UCSD-AML1 (cell line): ENCODE results near the gene PCCB.
"Not testable (repeated sequence)": the region's sequence is repeated elsewhere in the genome, so short reads cannot be mapped to it uniquely, and the experiment has no call there.

ENCODE experiments used
- DNase-seq: peaks from one replicate; lab custom pipeline; 2025; ENCODE audit not compliant: unreplicated experiment; lab: John Stamatoyannopoulos, UW

Gene PCCB

DNA sequence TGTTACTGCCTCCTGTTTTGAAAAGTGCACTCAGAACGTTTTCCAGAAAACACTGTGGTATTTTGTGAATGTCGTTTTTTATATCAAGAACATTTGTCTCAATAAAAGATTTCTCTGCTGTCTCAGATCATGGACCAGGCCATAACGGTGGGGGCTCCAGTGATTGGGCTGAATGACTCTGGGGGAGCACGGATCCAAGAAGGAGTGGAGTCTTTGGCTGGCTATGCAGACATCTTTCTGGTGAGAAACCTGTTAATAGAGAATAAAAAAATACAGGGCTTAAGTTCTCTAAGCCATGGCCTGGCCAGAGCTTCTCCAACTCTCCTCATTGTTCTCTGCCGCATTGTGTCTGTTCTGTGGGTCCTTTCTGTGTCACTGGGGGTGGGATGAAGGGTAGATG is 11.7 kb downstream of the PCCB start:
- DNase-seq = no peak

DNA sequence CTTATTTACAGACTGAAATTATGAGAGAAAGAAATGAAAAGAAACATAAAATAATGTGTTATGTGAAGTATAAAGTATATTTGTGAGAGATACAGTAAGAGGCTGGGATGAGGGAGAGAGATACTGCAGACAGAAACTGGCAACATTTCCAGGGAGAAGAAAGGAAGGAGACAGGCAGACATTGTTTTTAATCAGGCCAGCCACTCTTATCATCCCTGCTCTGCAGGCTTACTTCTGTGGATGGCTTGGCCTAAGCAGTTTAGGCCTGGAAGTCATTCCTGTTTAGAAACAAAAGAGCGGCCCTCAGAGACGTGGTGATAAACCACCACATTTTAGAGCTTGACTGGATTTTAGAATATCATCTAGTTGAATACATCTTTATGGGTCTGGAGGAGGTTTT is 12.4 kb downstream of the PCCB start:
- no peak for DNase-seq

DNA sequence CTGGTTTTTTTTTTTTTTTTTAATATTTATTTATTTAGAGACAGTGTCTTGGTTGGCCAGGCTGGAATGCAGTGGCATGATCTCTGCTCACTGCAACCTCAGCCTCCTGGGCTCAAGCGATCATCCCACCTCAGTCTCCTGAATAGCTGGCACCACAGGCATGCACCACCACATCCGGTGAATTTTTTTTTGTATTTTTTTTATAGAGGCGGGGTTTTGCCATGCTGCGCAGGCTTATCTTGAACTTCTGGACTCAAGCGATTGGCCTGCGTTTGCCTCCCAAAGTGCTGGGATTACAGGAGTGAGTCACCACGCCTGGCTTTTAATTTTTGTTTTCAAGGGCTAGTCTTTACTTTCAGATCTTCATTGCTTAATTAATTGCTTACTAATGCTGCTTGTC is 13.1 kb downstream of the PCCB start:
- no peak for DNase-seq

DNA sequence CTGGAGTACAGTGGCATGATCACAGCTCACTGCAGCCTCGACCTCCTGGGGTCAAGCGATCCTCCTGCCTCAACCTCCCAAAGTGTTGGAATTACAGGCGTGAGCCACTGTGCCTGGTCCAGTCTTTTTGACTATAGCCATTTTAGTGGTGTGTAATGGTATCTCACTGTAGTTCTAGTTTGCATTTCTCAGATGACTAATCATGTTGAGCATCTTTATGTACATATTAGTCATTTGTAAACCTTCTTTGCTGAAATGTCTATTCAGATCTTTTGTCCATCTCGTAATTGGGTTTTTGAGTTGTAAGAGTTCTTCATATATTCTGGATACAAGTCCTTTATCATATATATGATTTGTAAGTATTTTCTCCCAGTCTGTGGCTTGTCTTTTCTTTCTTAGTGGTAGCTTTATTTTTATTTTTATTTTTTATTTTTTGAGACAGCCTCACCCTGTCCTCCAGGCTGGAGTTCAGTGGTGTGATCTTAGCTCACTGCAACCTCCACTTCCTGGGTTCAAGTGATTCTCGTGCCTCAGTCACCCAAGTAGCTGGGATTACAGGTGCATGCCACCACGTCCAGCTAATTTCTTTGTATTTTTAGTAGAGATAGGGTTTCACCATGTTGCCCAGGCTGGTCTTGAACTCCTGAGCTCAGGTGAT is 16.5 kb downstream of the PCCB start:
- not testable (repeated sequence) for DNase-seq

DNA sequence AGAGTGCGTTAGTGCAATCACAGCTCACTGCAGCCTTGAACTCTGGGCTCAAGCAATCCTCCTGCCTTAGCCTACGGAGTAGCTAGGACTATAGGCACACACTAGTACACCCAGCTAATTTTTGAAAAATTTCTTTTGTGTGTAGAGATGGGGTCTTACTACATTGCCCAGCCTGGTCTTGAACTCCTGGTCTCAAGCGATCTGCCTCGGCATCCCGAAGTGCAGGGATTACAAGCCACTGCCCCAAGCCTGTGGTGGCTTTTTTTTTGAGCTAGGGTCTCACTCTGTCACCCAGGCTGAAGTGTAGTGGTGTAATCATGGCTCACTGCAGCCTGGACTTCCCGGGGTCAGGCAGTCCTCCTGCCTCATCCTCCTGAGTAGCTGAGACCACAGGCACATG is 17.1 kb downstream of the PCCB start:
- no peak for DNase-seq

DNA sequence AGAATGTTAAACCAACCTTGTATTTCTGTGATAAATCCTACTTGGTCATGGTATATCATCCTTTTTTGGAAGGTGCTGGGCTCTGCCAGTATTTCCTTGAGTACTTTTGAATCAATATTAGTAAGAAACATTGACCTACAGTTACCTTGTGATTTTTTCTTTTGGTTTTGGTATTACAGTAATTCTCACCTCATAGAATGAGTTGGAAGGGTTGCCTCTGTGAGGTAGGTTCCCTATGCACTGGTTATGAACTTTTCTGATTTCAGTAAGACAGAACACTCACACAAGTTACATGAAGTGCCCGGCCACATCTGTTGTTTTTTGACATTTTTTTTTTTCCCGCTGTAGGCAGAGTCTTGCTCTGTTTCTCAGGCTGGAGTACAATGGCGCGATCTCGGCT is 20.0 kb downstream of the PCCB start:
- no peak for DNase-seq

DNA sequence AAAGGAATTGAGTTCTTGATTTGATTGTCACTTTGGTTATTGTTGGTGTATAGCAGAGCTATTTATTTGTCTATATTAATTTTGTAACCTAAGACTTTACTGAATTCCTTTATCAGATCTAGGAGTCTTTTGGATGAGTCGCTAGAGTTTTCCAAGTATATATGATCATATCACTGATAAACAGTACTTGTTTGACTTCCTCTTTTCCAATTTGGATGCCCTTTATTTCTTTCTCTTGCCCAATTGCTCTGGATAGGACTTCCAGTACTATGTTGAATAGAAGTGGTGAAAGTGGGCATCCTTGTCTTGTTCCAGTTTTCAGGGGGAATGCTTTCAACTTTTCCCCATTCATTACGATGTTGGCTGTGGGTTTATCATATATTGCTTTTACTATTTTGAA is 21.5 kb downstream of the PCCB start:
- DNase-seq = not testable (repeated sequence)

DNA sequence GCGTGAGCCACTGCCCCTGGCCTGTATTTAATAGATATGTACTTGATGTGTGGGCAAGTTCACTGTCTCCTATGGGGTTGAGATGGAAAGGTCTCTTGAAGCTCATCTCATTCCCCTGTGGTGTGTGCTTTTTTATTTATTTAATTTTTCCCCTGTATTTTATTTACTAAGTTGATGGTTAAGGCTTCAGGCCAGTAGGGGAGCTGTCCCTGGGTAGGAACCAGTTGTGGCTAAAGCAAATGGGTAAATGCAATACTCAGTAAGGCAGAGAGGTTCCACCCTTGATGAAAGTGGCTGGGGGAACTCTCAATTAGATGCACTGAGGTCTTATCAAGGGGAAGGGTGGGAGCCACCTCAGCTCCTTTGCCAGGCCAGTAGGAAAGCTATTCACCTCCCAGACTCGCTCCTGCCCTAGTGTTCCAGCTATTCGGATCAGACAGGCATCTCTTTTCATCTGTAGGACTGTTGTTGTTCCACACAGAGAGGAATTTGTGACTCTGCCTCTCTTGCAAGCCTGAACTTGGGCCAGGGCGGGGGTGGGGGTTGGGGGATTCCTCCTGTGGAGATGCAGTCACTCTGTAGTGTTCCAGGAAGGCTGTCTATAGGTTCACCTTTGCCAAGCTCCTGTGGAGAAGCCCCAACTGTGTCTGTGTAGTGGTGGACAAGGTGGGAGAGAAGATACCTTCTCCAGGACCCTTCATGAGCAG is 26.1 kb downstream of the PCCB start:
- DNase-seq = no peak

DNA sequence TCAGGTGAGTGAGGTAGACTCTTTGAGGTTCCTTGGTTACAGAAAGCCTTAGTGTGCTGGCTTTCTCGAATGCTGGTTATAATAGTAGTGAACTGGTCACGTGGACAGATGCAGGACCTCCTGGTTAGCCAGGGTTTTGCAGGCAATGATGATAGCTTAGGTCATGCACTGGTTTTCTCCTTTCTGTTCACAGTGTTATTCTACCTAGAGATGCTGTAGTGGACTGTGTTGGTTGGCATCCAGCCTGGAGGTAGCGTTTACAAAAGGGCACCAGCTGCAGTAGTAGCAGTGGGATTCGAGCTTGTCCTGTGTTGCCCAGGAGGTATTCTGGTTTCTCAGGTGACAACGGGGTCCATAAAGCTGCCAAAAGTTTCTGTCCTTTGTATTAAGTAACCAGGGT is 27.0 kb downstream of the PCCB start:
- no peak for DNase-seq

DNA sequence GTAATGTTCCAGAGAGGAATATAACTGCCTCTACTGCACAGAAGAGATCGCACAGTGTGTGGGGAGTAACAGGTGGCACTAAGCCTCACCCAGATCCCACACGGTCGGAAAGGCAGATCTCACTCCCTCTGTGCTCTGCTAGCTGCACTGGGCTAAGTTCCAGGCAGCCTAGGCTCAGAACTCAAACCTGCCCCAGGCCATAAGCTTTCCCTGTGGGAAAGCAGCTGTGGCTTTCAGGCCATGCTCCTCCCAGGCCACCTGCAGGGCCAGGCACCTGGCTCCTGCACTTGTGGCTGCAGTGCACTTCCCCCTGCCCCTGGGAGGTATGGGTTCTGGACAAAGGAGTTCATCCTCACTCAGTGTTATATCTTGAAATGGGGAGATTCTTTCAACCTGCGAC is 27.5 kb downstream of the PCCB start:
- DNase-seq = no peak

DNA sequence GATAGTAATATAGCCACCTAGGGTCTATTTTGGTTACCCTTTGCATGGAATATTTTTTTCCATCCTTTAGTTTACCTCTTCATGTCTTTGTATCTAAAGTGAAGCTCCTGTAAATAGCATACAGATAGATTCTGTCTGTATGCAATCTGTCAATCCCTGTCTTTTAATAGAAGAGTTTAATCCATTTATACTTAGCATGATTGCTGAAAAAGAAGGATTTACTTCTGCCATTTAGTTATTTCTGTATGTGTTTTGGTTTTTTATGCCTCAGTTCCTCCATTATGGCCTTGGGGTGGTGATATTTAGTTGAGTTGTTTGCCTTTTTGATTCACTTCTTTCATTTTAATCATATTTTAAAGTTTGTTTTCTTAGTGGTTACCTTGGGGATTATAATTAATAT is 29.0 kb downstream of the PCCB start:
- no peak for DNase-seq

DNA sequence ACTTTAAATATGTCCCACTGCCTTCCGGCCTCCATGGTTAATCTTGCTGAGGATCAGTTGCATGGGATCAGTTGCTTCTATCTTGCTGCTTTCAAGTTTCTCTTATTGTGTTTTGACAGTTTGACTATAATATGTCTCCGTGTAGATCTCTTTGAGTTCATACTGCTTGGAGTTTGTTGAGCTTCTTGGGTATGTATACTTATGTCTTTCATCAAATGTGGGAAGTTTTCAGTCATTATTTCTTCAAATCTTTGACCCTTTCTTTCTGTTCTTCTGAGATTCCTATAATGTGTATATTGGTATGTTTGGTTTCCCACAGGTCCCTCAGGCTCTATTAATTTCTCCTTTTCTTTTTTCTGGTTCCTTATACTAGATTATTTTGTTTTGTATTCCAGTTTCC is 30.8 kb downstream of the PCCB start:
- DNase-seq = no peak

DNA sequence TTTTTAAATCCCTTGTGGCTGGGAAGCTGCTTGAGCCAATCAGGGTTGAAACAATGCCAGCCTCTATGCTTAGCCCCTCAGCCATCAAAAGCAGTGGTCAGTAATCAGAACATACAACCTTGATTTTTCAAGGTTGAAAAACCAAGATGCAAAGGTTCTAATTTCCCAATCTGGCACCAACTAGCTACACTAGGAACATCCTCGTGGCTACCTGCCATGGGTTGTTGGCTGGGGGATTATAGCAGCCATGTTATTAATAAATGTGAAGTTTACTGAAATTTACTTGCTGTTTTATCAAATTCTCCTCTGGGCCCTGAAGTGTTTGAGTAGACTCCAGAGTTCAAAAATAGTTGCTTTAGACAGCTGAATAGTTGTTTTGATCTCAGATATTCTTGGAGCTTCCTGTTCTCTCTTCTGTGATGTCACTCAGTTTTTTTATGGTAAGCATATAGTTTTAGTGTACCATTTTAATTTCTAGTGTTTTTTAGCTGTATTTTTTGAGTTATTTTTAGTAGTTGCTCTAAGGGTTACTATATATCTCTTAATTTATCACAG is 31.9 kb downstream of the PCCB start:
- no peak for DNase-seq

DNA sequence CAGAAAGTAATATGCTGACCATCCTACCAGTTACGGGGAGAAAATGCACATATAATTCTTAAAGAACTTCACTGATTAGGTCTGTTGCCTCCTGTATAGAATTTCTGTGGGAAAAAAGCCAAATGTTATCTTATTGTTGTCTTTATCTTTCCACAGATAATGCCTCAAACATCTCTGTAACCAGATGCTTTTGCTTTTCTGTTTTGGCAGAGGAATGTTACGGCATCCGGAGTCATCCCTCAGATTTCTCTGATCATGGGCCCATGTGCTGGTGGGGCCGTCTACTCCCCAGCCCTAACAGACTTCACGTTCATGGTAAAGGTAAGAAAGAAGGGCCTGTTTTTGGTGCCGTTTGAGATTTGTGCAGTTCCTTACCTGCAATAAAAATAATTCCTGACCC is 33.5 kb downstream of the PCCB start:
- DNase-seq = no peak

DNA sequence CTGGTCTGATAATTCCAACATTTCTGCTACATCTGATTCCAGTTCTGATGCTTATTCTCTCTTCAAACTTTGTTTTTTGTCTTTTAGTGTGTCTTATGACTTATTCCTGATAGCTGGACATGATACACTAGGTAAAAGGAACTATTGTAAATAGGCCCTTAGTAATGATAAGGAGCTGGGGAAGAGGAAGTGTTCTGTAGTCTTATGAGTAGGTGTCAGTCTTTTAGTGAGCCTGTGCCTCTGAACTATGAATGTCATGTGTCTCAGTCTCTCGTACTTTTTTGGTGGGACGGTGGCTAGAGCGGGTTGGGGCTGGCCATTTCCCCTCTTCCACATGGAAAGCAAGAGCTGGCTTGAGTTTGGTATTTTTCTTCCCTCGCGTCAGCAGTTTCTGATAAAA is 41.2 kb downstream of the PCCB start:
- no peak for DNase-seq

DNA sequence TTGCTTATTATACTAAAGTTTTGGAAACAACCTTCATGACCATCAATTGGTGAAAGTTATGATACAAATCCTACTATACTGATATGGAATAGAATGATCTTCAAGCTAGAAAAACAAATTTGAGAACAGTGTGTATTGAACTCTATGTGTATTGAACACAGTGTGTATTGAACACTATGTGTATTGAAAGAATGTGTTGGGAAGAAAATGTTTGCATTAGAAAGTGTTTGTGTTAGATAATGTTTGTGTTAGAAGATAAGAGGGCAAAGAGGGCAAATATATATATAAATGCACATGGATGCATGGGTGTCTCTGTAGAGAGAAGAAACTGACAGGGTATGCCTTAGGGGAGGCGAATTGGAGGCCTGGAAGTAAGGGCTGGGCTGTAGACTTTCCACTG is 42.4 kb downstream of the PCCB start:
- DNase-seq = no peak

DNA sequence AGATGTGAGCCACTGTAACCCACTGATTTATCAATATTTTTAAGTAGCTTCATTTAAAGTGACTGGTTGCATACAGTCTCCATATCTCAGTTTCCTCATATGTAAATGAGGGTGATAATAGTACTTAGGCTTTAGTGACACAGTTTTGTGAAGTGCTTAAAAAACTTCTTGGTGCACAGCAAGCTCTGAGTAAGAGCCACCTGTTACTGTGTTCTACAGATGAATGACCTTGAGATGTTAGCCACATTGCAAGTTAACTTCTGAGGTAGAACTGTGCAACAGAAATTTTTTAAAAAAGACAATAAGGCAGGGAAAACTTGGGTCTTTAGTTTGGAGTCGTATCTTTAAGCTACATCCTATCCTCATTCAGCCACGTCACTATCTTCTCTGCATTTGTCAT is 43.1 kb downstream of the PCCB start:
- no peak for DNase-seq

DNA sequence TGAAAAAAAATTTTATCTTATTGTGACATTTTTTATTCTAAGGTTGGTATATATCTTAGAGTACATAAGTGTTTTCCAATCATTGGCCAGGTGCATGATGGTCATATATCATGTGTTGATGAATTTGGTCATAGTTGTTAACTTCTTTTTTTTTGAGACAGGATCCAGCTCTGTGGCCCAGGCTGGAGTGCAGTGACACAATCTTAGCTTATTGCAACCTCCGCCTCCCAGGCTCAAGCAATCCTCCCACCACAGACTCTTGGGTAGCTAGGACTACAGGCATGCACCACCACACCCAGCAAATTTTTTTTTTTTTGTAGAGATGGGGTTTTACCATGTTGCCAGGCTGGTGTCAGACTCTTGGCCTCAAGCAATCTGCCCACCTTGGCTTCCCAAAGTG is 44.0 kb downstream of the PCCB start:
- no peak for DNase-seq

DNA sequence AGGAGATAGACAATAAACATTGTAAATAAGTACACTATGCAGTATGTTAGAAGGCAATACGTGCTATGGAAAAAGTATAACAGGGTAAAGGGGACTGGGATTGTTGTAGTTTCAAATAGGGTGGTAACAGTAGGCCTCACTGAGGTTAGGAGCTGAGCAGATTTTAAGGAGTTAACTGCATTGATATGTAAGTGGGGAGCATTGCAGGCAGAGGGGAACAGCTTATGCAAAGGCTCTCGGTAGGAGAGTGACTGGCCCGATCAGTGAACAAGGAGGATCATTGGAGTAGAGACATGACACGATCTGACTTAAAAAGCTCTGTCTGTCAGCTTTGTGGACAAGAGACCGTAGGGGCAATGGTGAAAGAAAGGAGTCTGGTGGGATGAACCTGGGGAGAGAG is 46.8 kb downstream of the PCCB start:
- no peak for DNase-seq

DNA sequence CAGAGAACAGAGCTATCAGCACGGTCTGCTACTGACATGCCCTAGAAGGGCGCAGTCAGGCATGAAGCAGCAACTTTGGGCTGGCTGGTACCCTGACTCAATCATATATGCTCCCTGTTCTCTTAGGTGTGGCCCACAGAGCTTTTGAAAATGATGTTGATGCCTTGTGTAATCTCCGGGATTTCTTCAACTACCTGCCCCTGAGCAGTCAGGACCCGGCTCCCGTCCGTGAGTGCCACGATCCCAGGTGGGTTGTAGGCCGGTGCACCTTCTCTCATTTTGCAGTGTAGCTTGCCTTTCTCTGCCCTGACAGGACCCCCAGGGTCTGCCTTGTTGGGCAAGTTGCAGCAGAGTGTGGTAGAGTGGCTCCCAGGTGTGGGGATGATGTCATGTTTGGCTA is 47.7 kb downstream of the PCCB start:
- DNase-seq = no peak

DNA sequence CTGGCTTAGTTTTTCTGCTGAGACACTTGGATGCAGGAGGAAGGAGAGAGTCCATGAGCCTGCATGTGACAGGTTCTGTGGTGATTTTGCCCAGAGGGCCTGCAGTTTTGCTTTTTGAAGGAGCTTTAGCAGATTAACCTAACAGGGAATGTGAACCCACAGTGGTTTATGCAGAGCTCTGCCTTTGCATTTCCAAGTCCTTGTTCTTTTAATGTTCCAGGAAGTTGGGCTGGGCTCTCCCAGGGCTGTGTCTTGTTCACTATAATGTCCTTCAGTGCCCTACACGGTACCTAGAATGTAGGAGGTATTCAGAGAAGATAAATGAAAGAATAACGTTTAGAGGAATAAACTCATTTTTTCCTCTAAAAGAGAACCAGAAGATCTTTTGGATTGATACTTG is 50.3 kb downstream of the PCCB start:
- DNase-seq = no peak

DNA sequence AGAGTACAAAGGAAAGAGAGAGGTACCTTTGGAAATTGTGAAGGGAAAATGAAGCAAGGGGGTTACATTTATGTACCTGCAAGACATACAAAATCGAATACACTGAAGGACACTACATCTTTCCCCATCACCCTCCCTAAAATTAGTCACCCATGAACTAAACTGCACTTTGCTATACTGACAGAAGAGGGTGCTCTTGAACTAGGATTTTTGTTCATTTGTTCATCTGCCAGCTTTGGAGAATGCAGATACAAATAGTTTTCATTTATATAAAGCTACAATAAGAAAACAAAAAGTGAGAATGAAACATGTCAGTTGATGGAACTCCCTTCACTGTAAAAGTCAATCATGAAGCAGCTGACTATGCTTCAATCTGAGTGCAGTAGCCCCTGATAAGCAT is 55.7 kb downstream of the PCCB start:
- DNase-seq = no peak

DNA sequence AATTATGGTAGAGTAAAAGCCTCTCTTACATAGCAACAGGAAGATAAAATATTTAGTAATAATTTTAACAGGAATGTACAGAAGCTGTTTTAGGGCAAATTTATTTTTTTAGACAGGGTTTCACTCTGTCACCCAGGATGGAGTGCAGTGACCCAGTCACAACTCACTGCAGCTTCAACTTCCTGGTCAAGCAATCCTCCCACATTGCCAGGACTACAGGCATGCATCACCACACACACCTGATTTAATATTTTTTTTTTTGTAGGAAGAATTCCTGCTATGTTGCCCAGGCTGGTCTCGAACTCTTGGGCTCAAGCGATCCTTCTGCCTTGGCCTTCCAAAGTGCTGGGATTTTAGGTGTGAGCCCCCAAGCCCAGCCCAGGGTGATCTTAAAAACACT is 61.1 kb downstream of the PCCB start:
- no peak for DNase-seq
